Measurements from ENCODE around the gene MX2.

- TF ChIP-seq CTCF (IDR thresholded peaks at IDR 0.05) (no peak), POLR2AphosphoS5 (IDR thresholded peaks at IDR 0.05; ENCODE audit: low read depth, low read length) (no peak)
Observed at GRCh38 chr21:41426676-41427404, 65.0 kb downstream of the MX2 start.
